Measurements from ENCODE around the gene EEFSEC. TPM values are rescaled to one million over a fixed set of nuclear protein-coding genes. Genes with fewer than 3 reads are reported as not detected.

The EEFSEC gene
- polyA plus RNA-seq, 1 donor (not counting 4 experiments of a cell fraction or from before 2014, with no cell fraction given): 8.7 TPM

- H4K20me1 ChIP-seq (ENCODE audit: control insufficient read depth, extremely low read depth, insufficient read depth, low read length): no peaks in the 10 kb centered on the region
- H2AFZ ChIP-seq (ENCODE audit: control insufficient read depth, low read length): no peak overlapping the region
- no peaks in the 10 kb centered on the region for H3K9me3 ChIP-seq (ENCODE audit: control insufficient read depth, low read depth, low read length)
- H3K79me2 ChIP-seq (ENCODE audit: control insufficient read depth, insufficient read depth, low read length): no peaks in the 10 kb centered on the region
- no peak for TF ChIP-seq EZH2 (IDR thresholded peaks at IDR 0.05; ENCODE audit: low read length)
- TF ChIP-seq CTCF (optimal IDR thresholded peaks at IDR 0.05 in 1 of 3, IDR thresholded peaks at IDR 0.05 in 1 of 3, conservative IDR thresholded peaks at IDR 0.05 in 1 of 3; ENCODE audit: extremely low read depth in 1 of 3, insufficient read depth in 2 of 3, low read length in 3 of 3): no peak
- H3K9ac ChIP-seq (ENCODE audit: control insufficient read depth, extremely low read depth, insufficient read depth, low read length): no peak overlapping the region
- no peak overlapping the region for H3K27ac ChIP-seq (ENCODE audit: control insufficient read depth, insufficient read depth, low read length)
- peaks cover 3% of the 10 kb centered on the region for H3K4me1 ChIP-seq (ENCODE audit: control insufficient read depth, extremely low read depth, insufficient read depth, low read length)
- H3K4me3 ChIP-seq (ENCODE audit: control insufficient read depth in 2 of 3, extremely low read depth in 1 of 3, insufficient read depth in 2 of 3, low read depth in 1 of 3, low read length in 3 of 3): no peak overlapping the region
- DNase-seq (ENCODE audit: low read depth, low spot score): no peak
- H3K27me3 ChIP-seq (ENCODE audit: control insufficient read depth, extremely low read depth, insufficient read depth, low read length): no peaks in the 10 kb centered on the region
- FAIRE-seq: no peak
- no peak overlapping the region for H3K4me2 ChIP-seq (ENCODE audit: control insufficient read depth, extremely low read depth, insufficient read depth, low read depth, low read length)
- peaks cover 0 to 2% of the 10 kb centered on the region in 2 experiments for H3K36me3 ChIP-seq (ENCODE audit: control insufficient read depth in 2 of 2, extremely low read depth in 1 of 2, insufficient read depth in 2 of 2, low read length in 2 of 2)
- dilution Hi-C loops (cut with MboI; ENCODE audit: extremely low pct_ligation_motif_present, low sequenced_read_pairs): no loop called here
- H3K9me1 ChIP-seq (ENCODE audit: control insufficient read depth, extremely low read depth, insufficient read depth, low read length): no peaks in the 10 kb centered on the region
These were observed 122.8 kb downstream of the EEFSEC start for GRCh38 chr3:128276146-128276435.

- H3K36me3 ChIP-seq (ENCODE audit: control insufficient read depth in 2 of 2, extremely low read depth in 1 of 2, insufficient read depth in 2 of 2, low read length in 2 of 2): no peaks in the 10 kb centered on the region
- no peak for FAIRE-seq
- no peak for DNase-seq (ENCODE audit: low read depth, low spot score)
- no peak overlapping the region for H3K27ac ChIP-seq (ENCODE audit: control insufficient read depth, insufficient read depth, low read length)
- H2AFZ ChIP-seq (ENCODE audit: control insufficient read depth, low read length): no peak overlapping the region
- H3K27me3 ChIP-seq (ENCODE audit: control insufficient read depth, extremely low read depth, insufficient read depth, low read length): no peaks in the 10 kb centered on the region
- no peaks in the 10 kb centered on the region for H3K9me3 ChIP-seq (ENCODE audit: control insufficient read depth, low read depth, low read length)
- peaks cover 3% of the 10 kb centered on the region for H3K4me1 ChIP-seq (ENCODE audit: control insufficient read depth, extremely low read depth, insufficient read depth, low read length)
- H3K79me2 ChIP-seq (ENCODE audit: control insufficient read depth, insufficient read depth, low read length): no peaks in the 10 kb centered on the region
- no peak overlapping the region for H3K4me2 ChIP-seq (ENCODE audit: control insufficient read depth, extremely low read depth, insufficient read depth, low read depth, low read length)
- H3K9ac ChIP-seq (ENCODE audit: control insufficient read depth, extremely low read depth, insufficient read depth, low read length): no peak overlapping the region
- no peak overlapping the region for H3K4me3 ChIP-seq (ENCODE audit: control insufficient read depth in 2 of 3, extremely low read depth in 1 of 3, insufficient read depth in 2 of 3, low read depth in 1 of 3, low read length in 3 of 3)
- dilution Hi-C loops (cut with MboI; ENCODE audit: extremely low pct_ligation_motif_present, low sequenced_read_pairs): no loop called here
- no peaks in the 10 kb centered on the region for H3K9me1 ChIP-seq (ENCODE audit: control insufficient read depth, extremely low read depth, insufficient read depth, low read length)
- TF ChIP-seq EZH2 (IDR thresholded peaks at IDR 0.05; ENCODE audit: low read length) (no peak), CTCF (optimal IDR thresholded peaks at IDR 0.05 in 1 of 3, IDR thresholded peaks at IDR 0.05 in 1 of 3, conservative IDR thresholded peaks at IDR 0.05 in 1 of 3; ENCODE audit: extremely low read depth in 1 of 3, insufficient read depth in 2 of 3, low read length in 3 of 3) (no peak)
- no peaks in the 10 kb centered on the region for H4K20me1 ChIP-seq (ENCODE audit: control insufficient read depth, extremely low read depth, insufficient read depth, low read length)
These were observed 123.4 kb downstream of the EEFSEC start for GRCh38 chr3:128276577-128277183.
